BLaER1 treated with 17β-estradiol and CSF1 and Interleukin-3, amounts not matched to agents 10 nM and 100 nM (cell line): ENCODE results near the gene TTYH3.

Experiments used
- H3K27ac ChIP-seq, 11 experiments: shearing (Covaris generic); formaldehyde crosslinking; 2 replicates each; pipeline ENCODE4 v1.8.1; 2022
- H3K27me3 ChIP-seq, 11 experiments: shearing (Covaris generic); formaldehyde crosslinking; 2 replicates each; pipeline ENCODE4 v1.8.1; 2022
- H3K36me3 ChIP-seq, 11 experiments: shearing (Covaris generic); formaldehyde crosslinking; 2 replicates each; pipeline ENCODE4 v1.8.1; 2022
- H3K4me1 ChIP-seq, 10 experiments: shearing (Covaris generic); formaldehyde crosslinking; 2 replicates each; pipeline ENCODE4 v1.8.1; 2022
- H3K4me2 ChIP-seq, 11 experiments: shearing (Covaris generic); formaldehyde crosslinking; 2 replicates each; pipeline ENCODE4 v1.8.1; 2022
- H3K4me3 ChIP-seq, 10 experiments: shearing (Covaris generic); formaldehyde crosslinking; 2 replicates each; pipeline ENCODE4 v1.8.1; 2022
- H3K9ac ChIP-seq, 11 experiments: shearing (Covaris generic); formaldehyde crosslinking; 2 replicates each; pipeline ENCODE4 v1.8.1; 2022
- H3K9me3 ChIP-seq, 11 experiments: shearing (Covaris generic); formaldehyde crosslinking; replicated peaks in 1 of 11; 2 replicates each; pipeline ENCODE4 v1.8.1; 2022
- H4K20me1 ChIP-seq, 11 experiments: shearing (Covaris generic); formaldehyde crosslinking; 2 replicates each; pipeline ENCODE4 v1.8.1; 2022
- Cebpa-rat ChIP-seq, 11 experiments: shearing (Covaris generic); IDR thresholded peaks; 2 replicates each; pipeline ENCODE4 v1.8.1; 2022

TTYH3 gene

DNA sequence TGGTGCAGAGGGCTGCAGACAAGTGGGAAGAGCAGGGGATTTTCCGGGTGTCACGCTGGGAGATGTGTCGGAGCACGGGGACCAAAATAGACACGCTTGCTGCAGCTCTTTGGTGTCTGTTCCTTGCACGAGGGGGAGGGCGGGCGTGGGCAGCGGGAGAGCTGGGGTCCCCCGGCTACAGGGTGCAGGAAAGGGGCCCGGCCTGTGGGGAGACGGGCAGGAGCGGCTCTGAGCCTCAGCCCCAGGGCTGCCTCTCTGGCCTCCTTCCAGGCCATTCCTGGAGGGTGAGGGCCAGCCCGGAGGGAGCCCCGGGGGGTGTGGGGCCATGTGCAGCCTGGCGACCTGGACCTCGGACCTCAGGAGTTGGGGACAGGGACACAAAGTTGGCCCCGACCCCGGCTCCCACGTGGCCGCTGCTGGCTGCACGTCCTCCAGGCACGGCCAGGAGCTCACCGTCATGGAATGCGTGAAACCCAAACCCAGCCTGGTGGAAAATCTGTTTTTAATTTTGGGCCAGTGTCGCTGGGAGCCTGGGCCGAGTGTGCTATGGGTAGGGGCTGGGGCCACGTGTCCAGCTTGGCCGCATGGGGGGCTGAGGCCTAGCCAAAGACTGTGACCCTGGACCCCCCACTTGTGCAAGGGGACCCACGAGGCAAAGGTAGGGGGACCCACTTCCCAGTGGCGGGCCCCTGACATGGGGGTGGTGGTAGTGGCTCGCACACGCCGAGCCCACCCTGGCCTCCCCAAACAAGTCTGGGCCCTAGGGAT, 6.6 kb downstream of the TTYH3 start:
- H3K9ac ChIP-seq: peak overlapping the region; percentile 70 to 97 (median 80)
- H3K27ac ChIP-seq: peak overlapping the region; percentile 77 to 98 (median 92); a peak in 21 of 22 replicates
- peak overlapping the region; percentile 90 to 100 (median 98) for H3K4me2 ChIP-seq
- H4K20me1 ChIP-seq: peaks cover 54 to 91% (median 74%) of the 10 kb centered on the region in 11 experiments
- no peaks in the 10 kb centered on the region for H3K9me3 ChIP-seq
- TF ChIP-seq Cebpa-rat (IDR thresholded peaks at IDR 0.05): no peak
- H3K4me1 ChIP-seq: peaks cover 93 to 100% (median 99%) of the 10 kb centered on the region in 10 experiments
- no peaks in the 10 kb centered on the region for H3K27me3 ChIP-seq
- H3K36me3 ChIP-seq: peaks cover 15 to 38% (median 23%) of the 10 kb centered on the region in 11 experiments; a peak in 20 of 22 replicates
- H3K4me3 ChIP-seq: peak overlapping the region; percentile 37 to 98 (median 49); a peak in 16 of 20 replicates

DNA sequence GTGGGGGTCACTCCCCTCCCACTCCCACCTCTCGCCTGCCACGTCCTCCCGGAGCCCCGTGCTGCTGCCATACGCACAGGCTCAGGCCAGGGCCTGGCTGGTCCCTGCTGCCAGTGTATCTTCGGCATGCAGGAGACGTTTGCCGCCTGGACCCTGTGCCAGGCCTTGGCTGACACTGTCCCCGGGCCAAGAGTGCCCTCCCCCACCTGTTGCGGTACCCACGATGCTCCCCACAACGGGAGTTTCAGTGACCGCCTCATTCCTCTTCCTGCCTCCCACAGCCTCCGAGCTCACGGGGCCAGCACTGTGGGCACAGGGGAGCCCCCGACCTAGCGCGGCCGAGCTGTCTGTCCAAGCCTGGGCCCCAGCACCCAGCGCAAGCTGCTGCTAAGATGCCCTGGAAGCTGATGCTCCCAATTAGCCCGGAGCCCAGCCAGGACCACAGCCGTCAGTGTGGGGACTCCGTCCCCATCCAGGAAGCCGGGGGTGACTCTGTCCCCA, 7.4 kb downstream of the TTYH3 start:
- Histone ChIP-seq H3K9ac (peak overlapping the region; percentile 70 to 97 (median 80); a peak in 21 of 22 replicates), H3K36me3 (peaks cover 15 to 36% (median 23%) of the 10 kb centered on the region in 11 experiments; a peak in 20 of 22 replicates), H3K4me1 (peaks cover 99 to 100% (median 99%) of the 10 kb centered on the region in 10 experiments), H3K27ac (peak overlapping the region; percentile 77 to 98 (median 92)), H3K4me3 (peak overlapping the region in 4 of 10 experiments; percentile 46 to 98 (median 58); a peak in 8 of 20 replicates), H3K9me3 (no peaks in the 10 kb centered on the region), H3K27me3 (no peaks in the 10 kb centered on the region), H3K4me2 (peak overlapping the region; percentile 90 to 100 (median 98)), H4K20me1 (peaks cover 46 to 91% (median 74%) of the 10 kb centered on the region in 11 experiments)
- TF ChIP-seq Cebpa-rat (IDR thresholded peaks at IDR 0.05): no peak

DNA sequence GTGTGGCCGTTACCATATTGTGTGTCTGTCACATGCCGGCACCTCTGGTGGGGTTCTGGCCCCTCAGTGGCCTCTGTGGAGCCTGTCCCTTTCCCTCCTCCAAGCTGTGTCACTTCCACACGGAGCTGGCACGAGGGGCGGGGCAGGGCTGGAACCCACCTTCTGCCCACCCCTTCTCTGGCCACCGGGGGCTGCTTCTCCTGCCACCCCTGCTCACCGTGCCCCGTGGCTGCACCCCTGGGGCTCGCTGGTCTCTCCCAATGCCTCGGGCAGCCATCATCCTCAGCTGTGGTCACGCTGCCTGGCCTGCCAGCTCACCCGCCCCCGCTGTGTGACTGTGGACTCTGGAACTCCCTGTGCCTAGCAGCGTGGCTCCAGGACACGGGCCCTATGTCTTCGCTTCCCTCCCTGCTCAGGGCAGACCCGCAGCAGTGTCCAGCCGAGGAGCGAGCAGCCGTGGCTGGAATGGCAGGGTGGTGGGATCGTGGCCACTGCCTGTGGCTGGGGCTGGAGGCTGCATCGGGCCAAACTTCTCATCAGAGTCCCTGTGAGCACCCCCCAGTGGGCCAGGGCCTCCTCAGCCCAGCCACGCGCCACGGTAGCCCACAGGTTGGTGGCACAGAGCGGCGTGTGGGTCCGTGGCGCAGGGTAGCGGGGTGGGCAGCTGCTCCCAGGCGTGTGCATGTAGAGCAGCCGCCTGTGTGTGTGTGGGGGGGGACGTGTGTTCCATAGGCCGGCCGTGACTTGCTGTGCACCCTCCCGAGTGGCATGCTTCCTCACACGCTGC, 8.1 kb downstream of the TTYH3 start:
- Histone ChIP-seq H3K9me3 (no peaks in the 10 kb centered on the region), H3K4me1 (peaks cover 99 to 100% (median 100%) of the 10 kb centered on the region in 10 experiments), H3K4me2 (peak overlapping the region; percentile 90 to 100 (median 98)), H3K9ac (peak overlapping the region; percentile 70 to 97 (median 80)), H4K20me1 (peaks cover 41 to 92% (median 75%) of the 10 kb centered on the region in 11 experiments), H3K4me3 (peak overlapping the region in 5 of 10 experiments; percentile 46 to 98 (median 57); a peak in 7 of 20 replicates), H3K36me3 (peaks cover 12 to 32% (median 22%) of the 10 kb centered on the region in 11 experiments; a peak in 20 of 22 replicates), H3K27me3 (no peaks in the 10 kb centered on the region), H3K27ac (peak overlapping the region; percentile 77 to 98 (median 92))
- TF ChIP-seq Cebpa-rat (IDR thresholded peaks at IDR 0.05): no peak

DNA sequence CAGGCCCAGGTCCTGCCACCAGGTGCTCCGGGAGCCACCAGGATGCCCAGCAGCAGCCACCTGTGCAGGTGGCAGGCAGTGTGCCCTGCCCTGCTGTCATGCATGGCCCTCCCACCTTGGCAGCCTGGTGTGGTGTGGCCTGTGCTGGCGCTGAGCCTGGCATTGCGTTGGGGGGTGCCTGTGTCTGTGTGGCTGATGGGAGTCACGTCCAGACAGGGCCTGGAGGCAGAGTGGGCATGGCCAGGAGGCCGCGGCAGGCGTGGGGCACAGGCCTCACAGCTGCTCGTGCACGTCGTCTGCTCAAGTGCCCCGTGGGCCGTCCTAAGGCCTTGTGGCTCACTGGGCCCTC, 8.7 kb downstream of the TTYH3 start:
- H3K27ac ChIP-seq: peak overlapping the region; percentile 77 to 98 (median 92)
- peaks cover 99 to 100% (median 100%) of the 10 kb centered on the region in 10 experiments for H3K4me1 ChIP-seq
- H3K9ac ChIP-seq: peak overlapping the region; percentile 70 to 97 (median 80)
- H4K20me1 ChIP-seq: peaks cover 35 to 92% (median 75%) of the 10 kb centered on the region in 11 experiments
- H3K4me2 ChIP-seq: peak overlapping the region; percentile 90 to 100 (median 98)
- no peaks in the 10 kb centered on the region for H3K9me3 ChIP-seq
- TF ChIP-seq Cebpa-rat (IDR thresholded peaks at IDR 0.05): no peak
- no peaks in the 10 kb centered on the region for H3K27me3 ChIP-seq
- H3K4me3 ChIP-seq: peak overlapping the region in 9 of 10 experiments; percentile 21 to 98 (median 51); a peak in 10 of 20 replicates
- H3K36me3 ChIP-seq: peaks cover 6 to 26% (median 16%) of the 10 kb centered on the region in 11 experiments; a peak in 18 of 22 replicates

DNA sequence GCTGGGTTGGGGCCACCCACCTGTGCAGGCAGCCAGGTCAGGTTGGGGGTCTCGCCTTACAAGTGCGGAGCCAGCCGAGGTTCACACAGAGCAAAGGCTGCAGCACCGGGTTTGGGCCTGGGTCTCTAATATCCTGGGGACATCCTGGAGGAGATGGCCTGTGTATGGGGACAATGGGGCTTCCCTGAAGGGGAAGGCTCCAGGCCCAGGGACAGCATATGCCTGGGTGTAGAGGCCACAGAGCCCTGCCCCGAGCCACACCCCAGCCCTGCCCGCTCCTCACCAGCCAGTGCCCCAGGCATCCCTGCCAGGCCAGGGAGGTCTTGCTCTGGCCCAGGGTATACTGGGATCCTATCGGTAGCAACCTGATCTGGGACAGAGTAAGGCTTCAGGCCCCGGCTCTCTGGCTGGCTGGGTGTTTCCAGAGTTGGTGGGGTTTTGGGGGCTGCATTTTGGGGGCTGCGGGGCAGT, 9.1 kb downstream of the TTYH3 start:
- H3K4me2 ChIP-seq: peak overlapping the region; percentile 90 to 100 (median 98)
- H3K27ac ChIP-seq: peak overlapping the region; percentile 77 to 98 (median 92)
- H3K36me3 ChIP-seq: peaks cover 2 to 22% (median 12%) of the 10 kb centered on the region in 11 experiments; a peak in 16 of 22 replicates
- TF ChIP-seq Cebpa-rat (IDR thresholded peaks at IDR 0.05): no peak
- H3K9me3 ChIP-seq: no peaks in the 10 kb centered on the region
- no peaks in the 10 kb centered on the region for H3K27me3 ChIP-seq
- H3K9ac ChIP-seq: peak overlapping the region; percentile 70 to 97 (median 80)
- peak overlapping the region in 9 of 10 experiments; percentile 21 to 98 (median 51); a peak in 16 of 20 replicates for H3K4me3 ChIP-seq
- peaks cover 31 to 92% (median 73%) of the 10 kb centered on the region in 11 experiments for H4K20me1 ChIP-seq
- peaks cover 99 to 100% (median 100%) of the 10 kb centered on the region in 10 experiments for H3K4me1 ChIP-seq

DNA sequence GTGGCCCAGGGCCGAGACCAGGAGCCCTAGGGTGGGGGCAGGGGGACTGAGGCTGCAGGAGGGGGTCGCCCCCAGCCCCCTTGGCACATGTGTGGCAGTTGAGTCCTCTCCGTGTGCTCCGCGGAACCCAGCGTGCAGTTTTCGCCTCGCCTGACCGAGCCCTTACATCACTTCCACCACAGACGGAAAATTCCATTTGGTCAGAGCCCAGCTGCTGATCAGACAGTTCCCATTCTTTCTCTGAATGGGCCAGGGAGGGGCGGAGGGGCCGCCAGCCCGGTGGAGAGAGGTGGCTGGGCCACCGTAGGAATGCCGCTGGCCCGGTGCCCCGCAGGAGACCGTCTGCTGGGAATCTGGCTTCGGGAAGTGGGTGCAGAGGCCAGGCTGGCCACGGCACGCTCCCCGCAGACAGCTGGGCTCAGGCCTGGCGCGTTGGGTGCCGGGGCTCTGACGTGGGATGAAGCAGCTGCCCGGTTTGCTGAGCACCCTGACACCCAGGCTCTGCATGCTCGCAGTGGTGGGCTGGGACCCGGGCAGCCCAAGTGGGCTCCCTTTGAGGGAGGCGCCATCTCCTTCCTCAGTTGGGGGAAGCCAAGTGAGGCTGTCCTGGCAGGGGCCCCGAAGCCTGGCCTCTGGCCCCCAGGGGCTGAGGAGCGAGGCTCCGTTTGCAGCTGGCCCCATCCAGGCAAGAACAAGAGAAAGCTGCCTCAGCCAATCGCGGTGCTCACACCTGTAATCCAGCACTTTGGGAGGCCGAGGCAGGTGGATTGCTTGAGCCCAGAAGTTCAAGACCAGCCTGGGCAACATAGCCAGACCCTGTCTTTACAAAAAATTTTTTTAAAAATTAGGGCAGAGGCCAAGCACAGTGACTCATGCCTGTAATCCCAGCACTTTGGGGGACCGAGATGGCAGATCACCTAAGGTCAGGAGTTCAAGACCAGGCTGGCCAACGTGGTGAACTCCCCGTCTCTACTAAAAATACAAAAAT, 9.9 kb downstream of the TTYH3 start:
- Histone ChIP-seq H3K4me1 (peaks cover 99 to 100% (median 100%) of the 10 kb centered on the region in 10 experiments), H3K36me3 (peaks cover 0 to 26% (median 14%) of the 10 kb centered on the region in 11 experiments; a peak in 14 of 22 replicates), H3K27me3 (no peaks in the 10 kb centered on the region), H3K9ac (peak overlapping the region; percentile 70 to 97 (median 80)), H3K9me3 (no peaks in the 10 kb centered on the region), H4K20me1 (peaks cover 23 to 92% (median 73%) of the 10 kb centered on the region in 11 experiments), H3K4me3 (peak overlapping the region in 9 of 10 experiments; percentile 35 to 98 (median 51); a peak in 19 of 20 replicates), H3K4me2 (peak overlapping the region; percentile 90 to 100 (median 98)), H3K27ac (peak overlapping the region; percentile 77 to 98 (median 92))
- TF ChIP-seq Cebpa-rat (IDR thresholded peaks at IDR 0.05): peak in 6 of 11 experiments; percentile 35 to 75 (median 70); a peak in 8 of 22 replicates

DNA sequence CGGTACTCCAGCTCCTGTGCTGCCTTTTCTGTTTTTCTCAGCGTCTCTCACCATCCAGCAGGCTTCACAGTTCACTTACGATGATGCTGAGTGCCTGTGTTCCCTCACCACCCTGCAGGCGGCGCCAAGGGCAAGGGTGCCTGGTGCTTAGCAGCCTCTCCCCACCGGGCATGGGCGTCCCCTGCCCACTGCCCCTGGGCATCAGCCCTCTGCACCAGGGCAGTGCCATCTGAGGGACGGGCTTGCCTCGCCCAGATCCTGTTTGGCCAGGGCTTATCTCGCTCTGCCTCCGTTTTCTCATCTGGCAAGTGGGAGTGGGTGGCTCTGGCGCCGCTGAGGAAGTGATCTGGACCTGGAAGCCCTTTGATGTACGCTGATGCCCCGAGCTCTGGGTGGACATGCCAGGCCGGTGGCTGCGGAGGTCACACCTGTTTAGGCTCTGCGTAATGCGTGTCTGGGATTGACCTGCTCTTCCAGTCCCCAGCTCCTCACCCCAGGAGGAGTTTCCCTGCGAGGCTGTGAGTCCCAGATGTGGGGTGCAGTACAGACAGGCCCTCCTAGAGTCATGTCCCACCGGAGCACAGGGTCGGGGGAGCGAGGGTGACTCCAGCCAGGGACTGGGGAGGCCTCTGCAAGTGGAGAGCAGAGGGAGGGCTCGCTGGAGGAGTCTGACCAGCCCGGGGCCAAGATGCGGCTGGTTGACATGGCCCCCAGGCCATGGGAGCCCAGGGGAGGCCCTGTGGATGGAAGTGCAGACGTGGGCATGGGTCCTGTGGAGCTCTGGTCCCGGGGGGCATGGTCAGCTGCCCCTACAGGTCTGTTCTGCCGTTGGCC, 11.8 kb downstream of the TTYH3 start:
- peaks cover 19 to 94% (median 67%) of the 10 kb centered on the region in 11 experiments; a peak in 20 of 22 replicates for H4K20me1 ChIP-seq
- TF ChIP-seq Cebpa-rat (IDR thresholded peaks at IDR 0.05): no peak
- H3K27ac ChIP-seq: peak overlapping the region in 10 of 11 experiments; percentile 28 to 98 (median 92); a peak in 21 of 22 replicates
- H3K4me2 ChIP-seq: peak overlapping the region; percentile 90 to 100 (median 98)
- H3K36me3 ChIP-seq: peaks cover 16 to 43% (median 31%) of the 10 kb centered on the region in 11 experiments
- peaks cover 96 to 100% (median 98%) of the 10 kb centered on the region in 10 experiments for H3K4me1 ChIP-seq
- H3K4me3 ChIP-seq: peak overlapping the region in 9 of 10 experiments; percentile 10 to 64 (median 52); a peak in 15 of 20 replicates
- H3K9ac ChIP-seq: peak overlapping the region; percentile 62 to 97 (median 84)
- H3K9me3 ChIP-seq: no peaks in the 10 kb centered on the region
- no peaks in the 10 kb centered on the region for H3K27me3 ChIP-seq
